Stimulated activated CD4-positive, alpha-beta T cell treated with anti-CD3 and anti-CD28 coated beads, Interleukin-2, amount 100 ng/mL, for 24 hours (primary cell): ENCODE results near the gene ABCD3.

Experiments
- DNase-seq, 2 donors: peaks; one replicate each; pipeline ENCODE4 v3.0.0-alpha.2; 2020

ABCD3 gene

DNA sequence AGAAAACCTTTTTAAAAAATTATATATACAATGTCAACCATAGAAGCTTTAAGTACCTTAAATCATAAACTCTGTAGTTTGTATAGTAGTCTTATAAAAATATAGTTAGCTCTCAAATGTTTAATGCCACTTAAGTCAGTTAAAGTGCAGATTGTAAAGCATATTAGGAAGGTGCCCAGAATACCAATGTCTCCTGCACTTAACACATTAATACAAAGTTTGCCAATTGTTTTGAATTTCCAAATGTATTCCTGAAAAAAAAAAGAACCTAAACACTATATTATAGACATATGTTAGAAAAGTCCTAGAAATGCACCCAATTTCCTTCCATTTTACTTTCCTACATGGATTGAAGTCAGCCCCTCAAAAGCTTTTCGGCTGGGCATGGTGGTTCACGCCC is 111.2 kb downstream of the ABCD3 start:
- DNase-seq: no peak

- DNase-seq: no peak
Measured at GRCh38 chr1:94530373-94530878, 112.2 kb downstream of the ABCD3 start.

DNA sequence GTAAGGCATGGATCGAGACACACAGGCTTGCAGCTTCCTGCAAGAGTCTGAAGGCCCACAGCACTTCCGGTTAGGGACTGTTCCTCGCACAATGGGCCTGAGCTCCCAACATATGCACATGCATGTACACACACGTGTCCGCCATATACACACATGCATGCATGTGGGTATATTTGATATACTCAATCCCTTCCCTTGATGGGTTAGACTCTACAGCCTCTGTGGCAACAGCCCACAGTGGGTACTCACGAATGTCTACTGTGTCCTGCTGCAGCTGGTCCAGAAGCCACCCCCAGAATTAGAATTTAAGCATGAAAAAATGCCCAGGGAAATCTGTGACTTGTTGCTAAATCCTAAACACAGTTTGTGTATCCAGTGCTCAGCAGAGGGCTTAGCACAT is 113.5 kb downstream of the ABCD3 start:
- no peak for DNase-seq

DNA sequence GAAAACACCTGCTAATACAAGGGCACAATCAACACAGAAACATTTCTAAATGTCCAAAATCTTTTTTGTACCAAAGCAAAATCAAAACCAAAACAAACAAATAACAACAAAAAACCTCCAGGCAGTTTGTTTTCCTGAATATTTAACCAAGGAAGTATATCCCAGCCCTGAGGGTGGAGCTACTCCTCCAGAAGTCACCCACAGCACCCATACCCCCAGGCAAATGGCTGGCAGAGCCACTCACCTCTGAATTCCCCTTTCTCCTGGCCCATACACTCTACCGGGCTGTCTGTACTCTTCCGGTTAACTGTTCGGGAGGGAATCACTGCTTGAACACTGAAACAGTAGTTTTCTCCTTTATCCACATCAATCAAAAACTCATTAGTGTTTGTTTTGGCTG is 113.9 kb downstream of the ABCD3 start:
- DNase-seq: no peak

DNA sequence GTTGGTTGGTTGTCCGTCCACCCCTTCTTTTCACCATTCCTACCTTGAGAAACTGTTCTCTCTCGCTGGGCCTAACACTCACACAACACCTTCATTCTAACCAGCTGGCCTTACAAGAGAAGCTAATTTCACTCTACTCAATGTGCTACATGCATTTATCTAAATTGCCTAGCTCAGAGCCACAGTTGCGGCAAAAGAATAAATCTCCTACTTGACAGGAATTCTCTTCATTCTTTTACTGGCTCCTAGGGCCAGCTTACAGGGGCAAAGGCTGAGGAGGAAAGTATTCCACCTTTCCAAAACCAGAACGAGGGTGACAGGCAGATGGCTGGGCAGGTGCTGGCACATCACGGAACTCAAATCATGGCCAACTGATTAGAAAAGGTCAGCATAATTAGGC is 116.9 kb downstream of the ABCD3 start:
- DNase-seq: no peak

GRCh38 chr1:94535879-94536278 is 117.7 kb downstream of the ABCD3 start:
- no peak for DNase-seq

DNA sequence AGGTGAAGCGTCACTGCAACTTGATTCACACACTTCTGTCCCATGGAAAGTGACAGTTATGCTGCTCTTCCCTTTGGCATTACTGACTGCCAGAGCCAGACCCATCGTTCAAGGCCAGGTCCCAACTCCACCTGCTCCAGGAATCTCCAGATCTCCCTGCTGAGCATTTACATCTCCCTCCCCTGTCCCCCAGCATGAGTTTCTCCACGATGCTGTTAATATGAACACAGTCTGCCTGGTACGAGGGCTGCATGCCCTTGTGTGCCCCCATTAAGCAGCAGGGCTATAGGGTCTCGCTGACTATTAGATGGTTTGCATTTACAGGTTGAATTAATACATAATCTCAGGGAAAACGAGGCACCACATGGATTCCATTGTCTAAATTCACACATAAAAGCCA is 119.1 kb downstream of the ABCD3 start:
- no peak for DNase-seq

DNA sequence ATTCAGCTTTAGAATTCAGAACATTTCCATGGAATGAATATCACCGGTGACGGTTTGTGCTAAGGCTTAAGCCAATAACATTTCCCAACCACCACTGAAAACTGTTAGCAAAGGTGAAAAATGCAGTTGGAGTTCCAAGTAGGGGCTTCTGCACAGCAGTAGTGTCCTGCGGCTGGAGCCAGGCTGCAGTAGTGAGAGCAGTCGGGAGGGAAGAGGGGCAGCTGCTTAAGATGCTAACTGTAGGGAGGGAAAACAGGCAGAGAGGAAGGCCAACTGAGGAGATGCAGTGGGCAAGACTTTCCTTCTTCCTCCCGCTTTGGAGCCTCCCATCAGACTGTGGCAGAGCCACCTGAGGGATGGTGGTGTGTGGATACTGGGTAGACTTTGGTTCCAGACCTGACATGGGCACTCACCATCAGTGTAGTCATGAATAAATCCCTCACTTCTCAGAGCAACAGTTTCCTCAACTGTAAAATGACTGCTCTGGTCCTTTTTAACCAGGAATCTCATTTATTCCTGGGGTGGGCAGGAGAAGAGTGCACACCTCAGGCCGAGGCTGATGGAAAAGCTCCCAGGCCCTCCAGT is 120.1 kb downstream of the ABCD3 start:
- DNase-seq: no peak

DNA sequence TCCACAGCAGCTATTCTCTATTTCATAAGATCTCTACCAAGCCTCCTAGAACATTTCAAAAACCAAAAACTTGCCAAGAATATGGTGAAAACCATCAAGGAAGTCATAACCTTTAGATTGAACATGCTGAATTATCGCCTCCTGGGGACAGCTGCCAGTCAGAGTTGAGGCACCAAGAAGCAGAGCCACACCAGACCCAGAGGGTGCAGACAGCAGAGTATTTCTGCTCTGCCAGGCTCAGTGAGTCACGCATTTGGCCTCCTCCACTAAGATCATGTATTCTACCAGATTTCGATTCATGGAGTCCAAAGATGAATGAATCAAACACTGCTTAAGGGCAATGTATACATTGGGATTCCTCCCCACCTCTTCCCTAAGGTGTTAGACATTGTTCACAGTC is 121.3 kb downstream of the ABCD3 start:
- no peak for DNase-seq

GRCh38 chr1:94540440-94541245 is 122.5 kb downstream of the ABCD3 start:
- no peak for DNase-seq

- DNase-seq: peak; percentile 75 to 89
Measured at GRCh38 chr1:94541246-94542087, 123.3 kb downstream of the ABCD3 start, which contains the start of gene F3. Gene F3, minus strand, starts transcription at chr1:94541759. Its CDS starts 123 bp downstream, at chr1:94541636.

DNA sequence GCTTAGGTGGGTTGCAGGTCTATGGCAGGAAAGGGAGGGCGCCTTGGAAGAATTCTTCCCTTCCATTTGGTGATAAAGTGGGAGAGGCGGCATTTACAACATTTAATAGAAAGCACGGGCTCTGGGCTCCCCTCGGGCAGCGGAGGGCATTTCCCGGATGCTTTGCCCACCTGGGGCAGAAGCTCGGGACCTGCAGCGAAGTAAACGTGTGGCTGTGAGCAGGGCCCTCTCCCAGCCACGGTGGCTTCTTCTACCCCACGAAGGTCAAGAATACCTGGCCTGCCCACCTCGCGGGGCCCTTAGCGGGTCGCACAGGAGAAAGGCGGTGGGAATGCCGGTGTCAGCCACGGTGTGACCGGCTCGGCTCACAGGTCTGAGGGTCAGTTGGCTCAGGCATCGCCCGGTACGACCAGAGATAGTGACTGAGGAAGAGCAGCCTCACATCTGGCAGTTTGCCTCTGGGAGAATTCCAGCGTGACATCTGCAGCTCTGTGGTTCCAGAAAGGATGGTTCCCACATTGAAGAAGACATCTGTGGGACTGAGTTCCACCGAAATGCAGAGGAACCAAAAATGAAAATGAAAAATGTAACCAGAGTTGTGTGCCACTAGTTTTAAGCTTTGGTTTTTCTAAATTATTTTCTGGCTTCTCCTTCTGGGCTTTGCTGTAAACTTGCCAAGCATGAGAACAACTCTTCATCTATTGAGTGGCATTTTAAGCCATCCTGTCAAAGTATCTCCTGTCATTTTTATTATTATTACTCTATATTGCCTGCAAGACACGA is 124.1 kb downstream of the ABCD3 start:
- DNase-seq: no peak

DNA sequence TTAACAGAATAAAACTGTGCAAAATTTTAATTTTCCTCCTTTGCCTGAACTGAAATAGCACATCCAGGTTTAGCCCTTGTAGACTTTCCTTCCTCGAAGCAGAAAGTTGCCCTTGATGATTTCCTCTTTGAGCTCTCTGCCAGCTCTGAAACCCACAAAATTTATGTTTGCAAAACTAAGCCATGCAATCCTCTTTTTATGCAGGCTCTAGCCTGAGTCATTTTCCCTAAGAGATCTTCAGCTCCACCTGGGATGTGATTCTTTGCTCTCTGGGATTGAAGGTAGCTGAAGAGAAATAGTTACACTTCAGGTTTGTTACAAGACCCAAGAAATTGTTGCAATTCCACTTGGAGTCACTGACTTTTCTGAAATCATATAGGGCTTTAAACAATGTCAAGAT is 124.8 kb downstream of the ABCD3 start:
- DNase-seq: no peak

GRCh38 chr1:94543893-94544635 is 125.9 kb downstream of the ABCD3 start:
- no peak for DNase-seq

- DNase-seq: no peak
Measured at GRCh38 chr1:94544706-94545490, 126.7 kb downstream of the ABCD3 start.

- DNase-seq: no peak
Measured at GRCh38 chr1:94549706-94550105, 131.5 kb downstream of the ABCD3 start.

GRCh38 chr1:94550396-94550795 is 132.2 kb downstream of the ABCD3 start:
- DNase-seq: no peak

- DNase-seq: no peak
Measured at GRCh38 chr1:94550800-94551241, 132.6 kb downstream of the ABCD3 start.

- DNase-seq: no peak
Measured at GRCh38 chr1:94551449-94551848, 133.3 kb downstream of the ABCD3 start.

DNA sequence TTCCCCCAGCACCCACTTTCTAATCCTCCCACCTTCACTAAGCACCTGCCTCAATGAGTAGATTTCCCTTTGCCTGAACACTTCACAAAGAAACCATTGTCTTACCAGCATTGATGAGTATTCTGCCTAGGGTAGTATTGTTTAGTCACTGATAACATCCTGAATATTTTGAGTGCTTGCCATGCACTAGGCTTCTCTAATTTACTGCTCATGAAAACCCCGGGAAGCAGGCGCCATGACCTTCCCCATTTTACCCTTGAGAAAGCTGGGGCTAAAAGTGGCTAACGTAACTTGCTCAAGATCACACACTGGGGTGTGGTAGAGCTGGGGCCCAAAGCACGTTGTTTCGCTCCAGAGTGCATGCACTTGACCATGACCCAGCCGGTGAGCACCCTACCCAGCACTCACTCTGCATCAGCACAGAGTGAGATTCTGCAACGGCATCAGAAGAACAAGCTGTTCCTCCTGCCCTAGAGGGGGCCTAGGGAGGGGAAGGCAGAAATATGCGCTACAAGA is 133.9 kb downstream of the ABCD3 start:
- DNase-seq: no peak

- no peak for DNase-seq
Measured at GRCh38 chr1:94553323-94553730, 135.1 kb downstream of the ABCD3 start.
